NCI-H146 (cell line): ENCODE measurements around the gene CMTR2.
"Not testable (repeated sequence)": the region's sequence is repeated elsewhere in the genome, so short reads cannot be mapped to it uniquely, and the experiment has no call there.

Experiments used
- DNase-seq: peaks from one replicate; lab custom pipeline; 2025; lab: John Stamatoyannopoulos, UW

The CMTR2 gene

GRCh38 chr16:71288890-71289731, at the start of gene CMTR2:
Gene CMTR2 (minus strand): TSS chr16:71289402. CDS start chr16:71285920, 3,482 bp downstream.
- DNase-seq, result peak; percentile 96

- no peak for DNase-seq
Observed at GRCh38 chr16:71338632-71339031, 49.4 kb upstream of the CMTR2 start.

GRCh38 chr16:71338193-71338592, 49.0 kb upstream of the CMTR2 start:
- DNase-seq, result no peak

- DNase-seq, result no peak
Observed at GRCh38 chr16:71337631-71338030, 48.4 kb upstream of the CMTR2 start.

GRCh38 chr16:71328151-71328550, 38.9 kb upstream of the CMTR2 start:
- no peak for DNase-seq

GRCh38 chr16:71327720-71328119, 38.5 kb upstream of the CMTR2 start:
- no peak for DNase-seq

GRCh38 chr16:71319999-71320398, 30.8 kb upstream of the CMTR2 start:
- no peak for DNase-seq

GRCh38 chr16:71315269-71315668, 26.1 kb upstream of the CMTR2 start:
- no peak for DNase-seq

GRCh38 chr16:71313591-71313990, 24.4 kb upstream of the CMTR2 start:
- not testable (repeated sequence) for DNase-seq

- DNase-seq, result peak; percentile 24
Observed at GRCh38 chr16:71311553-71312158, 22.5 kb upstream of the CMTR2 start.

- no peak for DNase-seq
Observed at GRCh38 chr16:71303938-71304337, 14.7 kb upstream of the CMTR2 start.

GRCh38 chr16:71297341-71297634, 8.1 kb upstream of the CMTR2 start:
- DNase-seq, result no peak

- DNase-seq, result no peak
Observed at GRCh38 chr16:71296584-71297340, 7.6 kb upstream of the CMTR2 start.

GRCh38 chr16:71295950-71296349, 6.7 kb upstream of the CMTR2 start:
- no peak for DNase-seq

- no peak for DNase-seq
Observed at GRCh38 chr16:71293919-71294318, 4.7 kb upstream of the CMTR2 start.

GRCh38 chr16:71292095-71292494, 2.9 kb upstream of the CMTR2 start:
- DNase-seq, result not testable (repeated sequence)

- DNase-seq, result no peak
Observed at GRCh38 chr16:71289732-71290062, 495 bp upstream of the CMTR2 start.

- no peak for DNase-seq
Observed at GRCh38 chr16:71288570-71288889, 672 bp downstream of the CMTR2 start.

GRCh38 chr16:71287911-71288310, 1.3 kb downstream of the CMTR2 start:
- DNase-seq, result no peak

- DNase-seq, result no peak
Observed at GRCh38 chr16:71287454-71287853, 1.7 kb downstream of the CMTR2 start.

GRCh38 chr16:71283612-71284011, 5.6 kb downstream of the CMTR2 start:
- DNase-seq, result no peak

- no peak for DNase-seq
Observed at GRCh38 chr16:71282943-71283342, 6.3 kb downstream of the CMTR2 start.

GRCh38 chr16:71276589-71277334, 12.4 kb downstream of the CMTR2 start:
- no peak for DNase-seq
